SK-N-SH (cell line): Measurements from ENCODE around the gene TICRR. TPM values are rescaled to one million over a fixed set of nuclear protein-coding genes. Genes with fewer than 3 reads are reported as not detected.

Experiments
- CTCF ChIA-PET: fragments of 300-600, 350-600 bp; formaldehyde crosslinking; extraction: SDS; loops from one replicate; lab custom pipeline; 2021; lab: Yijun Ruan, JAX
- POLR2A ChIA-PET: fragments of 350-600 bp; sonication (Branson Sonifier 250); formaldehyde crosslinking; extraction: SDS; loops from one replicate; lab custom pipeline; 2020; ENCODE audit warnings: antibody characterized with exemption, inconsistent platforms; lab: Yijun Ruan, JAX
- DNase-seq: peaks from one replicate; pipeline ENCODE4 v3.0.0; 2012
- H2AFZ ChIP-seq: fragments of 200-600 bp; sonication (generic); 2 replicates; pipeline ENCODE4 v1.8.1; 2016; ENCODE audit warnings: antibody characterized with exemption, mild to moderate bottlenecking, low read depth
- H3F3A ChIP-seq: fragments of 200-600 bp; sonication (generic); replicated peaks from 2 replicates; pipeline ENCODE3; 2016; ENCODE audit warnings: antibody characterized with exemption, mild to moderate bottlenecking; ENCODE audit not compliant: insufficient read depth
- H3K27ac ChIP-seq, 2 experiments: fragments of 200-500 bp in 1 of 2; fragments of 200-600 bp in 1 of 2; sonication (Bioruptor generic) in 1 of 2; sonication (generic), shearing (Covaris generic) in 1 of 2; 2 replicates each; pipeline versions ENCODE4 v1.5.1 to v1.6.1; 2014 to 2016; ENCODE audit warnings: low read depth in 2 of 2, inconsistent platforms in 1 of 2, low read length in 1 of 2, mild to moderate bottlenecking in 1 of 2, mixed read lengths in 1 of 2
- H3K27me3 ChIP-seq: fragments of 200-600 bp; sonication (generic), shearing (Covaris generic); 2 replicates; pipeline ENCODE4 v1.6.1; 2016; ENCODE audit warnings: mixed run types; ENCODE audit not compliant: insufficient read depth
- H3K36me3 ChIP-seq, 2 experiments: fragments of 200-500 bp in 1 of 2; fragments of 200-600 bp in 1 of 2; sonication (Bioruptor generic) in 1 of 2; sonication (generic) in 1 of 2; replicated peaks in 1 of 2; 2 replicates each; pipeline versions ENCODE3 to v1.5.1; 2014 to 2016; ENCODE audit warnings: low read length in 1 of 2, mild to moderate bottlenecking in 1 of 2; ENCODE audit not compliant: insufficient read depth in 2 of 2, control insufficient read depth in 1 of 2
- H3K4me1 ChIP-seq, 2 experiments: fragments of 200-500 bp in 1 of 2; fragments of 200-600 bp in 1 of 2; sonication (Bioruptor generic) in 1 of 2; sonication (generic), shearing (Covaris generic) in 1 of 2; 2 replicates each; pipeline versions ENCODE4 v1.5.1 to v1.6.1; 2014 to 2016; ENCODE audit warnings: low read depth in 1 of 2, low read length in 1 of 2, mixed run types in 1 of 2; ENCODE audit not compliant: insufficient read depth in 2 of 2, control insufficient read depth in 1 of 2
- H3K4me2 ChIP-seq: fragments of 200-600 bp; sonication (generic), shearing (Covaris generic); 2 replicates; pipeline ENCODE4 v1.6.1; 2017; ENCODE audit warnings: mixed run types
- H3K4me3 ChIP-seq, 2 experiments: fragments of 200-500 bp in 1 of 2; fragments of 200-600 bp in 1 of 2; sonication (Bioruptor generic) in 1 of 2; sonication (generic), shearing (Covaris generic) in 1 of 2; 2 replicates each; pipeline versions ENCODE4 v1.5.1 to v1.8.1; 2014 to 2016; ENCODE audit warnings: low read depth in 2 of 2, inconsistent platforms in 1 of 2, low read length in 1 of 2, mild to moderate bottlenecking in 1 of 2, mixed read lengths in 1 of 2, moderate library complexity in 1 of 2
- H3K79me2 ChIP-seq: fragments of 200-600 bp; sonication (generic); 2 replicates; pipeline ENCODE4 v1.8.1; 2017; ENCODE audit warnings: mild to moderate bottlenecking; ENCODE audit not compliant: insufficient read depth
- H3K9ac ChIP-seq: fragments of 200-600 bp; sonication (generic); 2 replicates; pipeline ENCODE4 v1.6.1; 2017; ENCODE audit warnings: mixed run types
- H3K9me2 ChIP-seq: fragments of 200-600 bp; sonication (generic); 2 replicates; pipeline ENCODE4 v1.6.1; 2017; ENCODE audit warnings: mixed run types
- H3K9me3 ChIP-seq: fragments of 200-600 bp; sonication (generic); 2 replicates; pipeline ENCODE4 v1.6.1; 2017; ENCODE audit warnings: mixed run types, mild to moderate bottlenecking, moderate library complexity
- H4K20me1 ChIP-seq: fragments of 200-600 bp; sonication (generic); 2 replicates; pipeline ENCODE4 v1.6.1; 2017; ENCODE audit warnings: mild to moderate bottlenecking, mixed run types; ENCODE audit not compliant: insufficient read depth
- CHD2 ChIP-seq: fragments of 150-350 bp; IDR thresholded peaks from 2 replicates; pipeline ENCODE4 v1.6.1; 2018; ENCODE audit warnings: low read length; ENCODE audit not compliant: partially characterized antibody
- ELF1 ChIP-seq: IDR thresholded peaks from 2 replicates; pipeline ENCODE4 v1.4.0; 2012
- EP300 ChIP-seq, 2 experiments: IDR thresholded peaks; 2 replicates each; pipeline versions ENCODE4 v1.4.0 to v1.6.1; 2012; ENCODE audit warnings: borderline replicate concordance in 1 of 2, low read depth in 1 of 2, low read length in 1 of 2
- EZH2phosphoT487 ChIP-seq: fragments of 200-600 bp; sonication (generic); IDR thresholded peaks from 2 replicates; pipeline ENCODE4 v1.6.1; 2017; ENCODE audit warnings: low read depth, mixed run types, mild to moderate bottlenecking, antibody characterized with exemption, moderate library complexity, borderline replicate concordance
- FOSL2 ChIP-seq: IDR thresholded peaks from 2 replicates; pipeline ENCODE4 v1.4.0; 2012; ENCODE audit warnings: low read depth, mild to moderate bottlenecking, moderate library complexity, borderline replicate concordance
- GABPA ChIP-seq: IDR thresholded peaks from 2 replicates; pipeline ENCODE4 v1.4.0; 2012; ENCODE audit warnings: low read depth, mild to moderate bottlenecking
- GATA2 ChIP-seq: sonication (generic); formaldehyde crosslinking; IDR thresholded peaks from 2 replicates; pipeline ENCODE4 v1.5.0; 2020; ENCODE audit warnings: mild to moderate bottlenecking, missing genetic modification reagents
- IRF3 ChIP-seq: fragments of 150-350 bp; IDR thresholded peaks from 2 replicates; pipeline ENCODE4 v1.6.1; 2016; ENCODE audit warnings: mild to moderate bottlenecking, low read depth, low read length
- JUND ChIP-seq: IDR thresholded peaks from 2 replicates; pipeline ENCODE4 v1.4.0; 2012
- NFIC ChIP-seq: IDR thresholded peaks from 2 replicates; pipeline ENCODE4 v1.4.0; 2012; ENCODE audit warnings: borderline replicate concordance
- NRF1 ChIP-seq: IDR thresholded peaks from 2 replicates; pipeline ENCODE4 v1.6.1; 2012; ENCODE audit warnings: low read depth, mild to moderate bottlenecking, low read length
- PBX3 ChIP-seq: IDR thresholded peaks from 2 replicates; pipeline ENCODE4; 2012
- POLR2AphosphoS5 ChIP-seq: IDR thresholded peaks from 2 replicates; pipeline ENCODE4 v1.6.1; 2012; ENCODE audit warnings: low read depth, low read length
- RCOR1 ChIP-seq: fragments of 150-350 bp; IDR thresholded peaks from 2 replicates; pipeline ENCODE4 v1.6.1; 2017; ENCODE audit warnings: antibody characterized with exemption, low read length
- RXRA ChIP-seq: IDR thresholded peaks from 2 replicates; pipeline ENCODE4 v1.4.0; 2012; ENCODE audit warnings: low read depth, mild to moderate bottlenecking, borderline replicate concordance
- SMC3 ChIP-seq: IDR thresholded peaks from 2 replicates; pipeline ENCODE4 v1.6.1; 2012; ENCODE audit warnings: low read depth, low read length, improper control_type of control experiment
- TAF1 ChIP-seq: IDR thresholded peaks from 2 replicates; pipeline ENCODE4 v1.6.1; 2012; ENCODE audit warnings: low read depth, mild to moderate bottlenecking, low read length, moderate library complexity, borderline replicate concordance
- YY1 ChIP-seq: IDR thresholded peaks from 2 replicates; pipeline ENCODE4 v1.4.0; 2012; ENCODE audit warnings: low read depth, mild to moderate bottlenecking
- ZBTB33 ChIP-seq: IDR thresholded peaks from 2 replicates; pipeline ENCODE4 v1.4.0; 2012; ENCODE audit warnings: low read depth, borderline replicate concordance
- WGBS: methylation state at CpG from one replicate; pipeline ENCODE4 v1.1.6; 2017; ENCODE audit warnings: low lambda C conversion rate; 5-methylcytosine and 5-hydroxymethylcytosine counted together
- polyA plus RNA-seq, 3 experiments: library from polyadenylated mRNA; depleted of rRNA; stranded (reverse); fragments of >200 nt; gene quantifications; 2 replicates each; pipeline ENCODE4 v1.2.3, GENCODE V29; 2012
- TF ChIP-seq, protein P1 (sequence below): IDR thresholded peaks from 2 replicates; pipeline ENCODE4 v1.4.0; 2012; ENCODE audit warnings: low read depth

TICRR gene
- polyA plus RNA-seq, 1 of the 3 experiments (the other 2 are of a cell fraction): 3.2 TPM

- no peaks in the 10 kb centered on the region; the same call in 1 of the 2 replicates for H3K27me3 ChIP-seq
- H3K36me3 ChIP-seq: no peaks in the 10 kb centered on the region
- 68% methylated on average over 7 of the region's 7 CpGs for WGBS
These were observed 49.1 kb upstream of the TICRR start for GRCh38 chr15:89526181-89526580.

DNA sequence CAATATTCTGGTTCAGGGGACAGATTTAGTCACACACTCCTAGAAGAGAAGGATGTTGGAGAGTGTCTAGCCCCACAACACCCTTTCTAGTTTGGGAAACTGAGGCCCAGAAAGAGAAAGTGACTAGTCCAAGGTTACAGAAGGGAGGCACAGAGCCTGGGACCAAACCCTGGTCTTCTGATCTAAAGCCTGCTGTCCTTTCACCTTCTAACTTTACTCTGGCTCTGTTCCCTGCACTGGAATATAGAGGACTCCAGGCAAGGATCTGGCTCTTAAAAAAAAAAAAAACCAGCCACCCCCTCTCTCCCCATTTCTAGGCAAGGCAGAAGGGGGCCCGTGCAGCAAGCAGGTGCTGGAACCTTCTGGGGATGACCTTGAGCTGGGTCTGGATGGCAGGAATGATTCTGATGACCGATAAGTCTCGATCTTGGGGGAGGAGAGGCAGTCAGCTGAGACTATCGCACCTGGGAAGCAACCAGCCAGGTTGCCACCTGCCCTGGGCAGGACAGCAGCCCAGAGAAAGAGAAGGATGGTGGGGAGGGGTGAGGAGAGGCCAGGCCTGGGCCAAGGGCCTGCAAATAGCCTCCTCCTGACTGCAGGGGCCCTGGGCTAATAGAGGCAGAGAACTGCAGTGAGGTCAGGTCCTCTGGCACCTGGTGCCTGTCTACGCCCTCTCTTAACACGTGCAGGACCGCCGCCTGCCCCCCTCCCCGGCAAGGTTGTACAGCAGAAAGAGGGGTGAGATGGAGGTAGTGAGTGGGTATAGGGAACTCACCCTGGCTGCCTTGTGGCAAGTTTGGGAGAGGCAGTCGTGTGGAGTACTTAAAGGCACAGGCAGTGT lies 48.4 kb upstream of the TICRR start:
- no peaks in the 10 kb centered on the region for H3K79me2 ChIP-seq
- H4K20me1 ChIP-seq: no peaks in the 10 kb centered on the region
- ChIA-PET POLR2A (no interaction called here), CTCF (no interaction called here)
- H3K4me3 ChIP-seq: no peak overlapping the region
- no peak for DNase-seq
- H3K4me1 ChIP-seq: no peaks in the 10 kb centered on the region
- H3K9ac ChIP-seq: no peak overlapping the region
- no peak overlapping the region for H3K4me2 ChIP-seq
- H3K36me3 ChIP-seq: no peaks in the 10 kb centered on the region
- 68% methylated on average over 10 of the region's 10 CpGs for WGBS
- H3K9me2 ChIP-seq: no peaks in the 10 kb centered on the region
- no peaks in the 10 kb centered on the region for H3F3A ChIP-seq
- no peaks in the 10 kb centered on the region; the same call in 1 of the 2 replicates for H3K27me3 ChIP-seq
- H3K27ac ChIP-seq: no peak overlapping the region
- TF ChIP-seq GATA2: no peak
- no peak for TF ChIP-seq RXRA
- no peak for TF ChIP-seq JUND
- no peak for TF ChIP-seq NRF1
- TF ChIP-seq ZBTB33: no peak
- no peak for TF ChIP-seq TAF1
- no peak for TF ChIP-seq YY1
- no peak for TF ChIP-seq EP300 (IDR thresholded peaks at IDR 0.05; ENCODE audit: borderline replicate concordance in 1 of 2, low read depth in 1 of 2, low read length in 1 of 2)
- no peak for TF ChIP-seq SMC3
- no peak for TF ChIP-seq GABPA
- TF ChIP-seq ELF1: no peak
- TF ChIP-seq NFIC: no peak
- TF ChIP-seq EZH2phosphoT487: no peak
- TF ChIP-seq CHD2: no peak
- TF ChIP-seq FOSL2: no peak
- TF ChIP-seq RCOR1: no peak
- TF ChIP-seq, protein P1, sequence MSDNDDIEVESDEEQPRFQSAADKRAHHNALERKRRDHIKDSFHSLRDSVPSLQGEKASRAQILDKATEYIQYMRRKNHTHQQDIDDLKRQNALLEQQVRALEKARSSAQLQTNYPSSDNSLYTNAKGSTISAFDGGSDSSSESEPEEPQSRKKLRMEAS: no peak
- TF ChIP-seq POLR2AphosphoS5: no peak
- TF ChIP-seq IRF3: no peak
- no peak for TF ChIP-seq PBX3
- no peaks in the 10 kb centered on the region for H3K9me3 ChIP-seq
- H2AFZ ChIP-seq: no peak overlapping the region

More at GRCh38 chr15:89526181-89526580, 49.1 kb upstream of the TICRR start:
- H3K9me2 ChIP-seq: no peaks in the 10 kb centered on the region
- no peaks in the 10 kb centered on the region for H3K4me1 ChIP-seq
- H3K9ac ChIP-seq: no peak overlapping the region
- CTCF ChIA-PET: interaction anchor here (1.0 to 1.1 kb wide), 2 partner anchors 24 to 28 kb away, joined by 3 read pairs; no protein-coding TSS in a partner anchor
- no peak overlapping the region for H3K4me2 ChIP-seq
- H3K79me2 ChIP-seq: no peaks in the 10 kb centered on the region
- TF ChIP-seq RXRA (no peak), TAF1 (no peak)
- TF ChIP-seq, all 33 proteins: peak for 0
- Histone ChIP-seq H3K9me3 (no peaks in the 10 kb centered on the region), H4K20me1 (no peaks in the 10 kb centered on the region), H2AFZ (no peak overlapping the region), H3K27ac (no peak overlapping the region), H3F3A (no peaks in the 10 kb centered on the region), H3K4me3 (no peak overlapping the region)
- POLR2A ChIA-PET: no interaction called here
- DNase-seq: no peak
